NCI-H1048 (cell line): ENCODE measurements around the gene EI24.

Source experiments
- DNase-seq: peaks from one replicate; lab custom pipeline; 2025; lab: John Stamatoyannopoulos, UW

Gene EI24

DNA sequence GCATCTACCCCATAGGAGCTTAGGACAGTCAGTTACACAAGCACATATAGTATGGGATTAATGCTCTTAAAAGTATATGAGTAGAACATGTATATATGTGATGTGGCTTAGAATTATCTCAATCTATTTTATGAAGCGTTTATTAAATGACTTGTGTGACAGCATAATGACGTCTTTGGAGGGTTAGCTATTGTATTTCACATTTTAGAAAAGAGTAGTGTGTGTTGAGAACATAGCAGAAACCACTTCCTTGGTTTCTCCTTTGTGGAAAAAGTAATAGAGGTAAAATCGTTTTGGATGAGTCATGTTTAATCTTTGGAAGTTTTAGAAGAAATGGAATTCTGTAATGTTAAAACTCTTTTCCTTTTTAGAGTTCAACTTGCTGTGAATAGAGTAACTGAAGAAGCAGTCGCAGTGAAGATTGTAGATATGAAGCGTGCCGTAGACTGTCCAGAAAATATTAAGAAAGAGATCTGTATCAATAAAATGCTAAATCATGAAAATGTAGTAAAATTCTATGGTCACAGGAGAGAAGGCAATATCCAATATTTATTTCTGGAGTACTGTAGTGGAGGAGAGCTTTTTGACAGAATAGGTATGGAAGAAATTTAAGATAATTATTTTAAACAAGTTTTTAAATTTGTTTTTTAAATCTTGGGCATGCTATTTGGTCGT, 58.1 kb downstream of the EI24 start:
- no peak for DNase-seq
